Left lobe of liver (tissue), 2 donors: ENCODE data around the gene PDXK. TPM values are rescaled to one million over a fixed set of nuclear protein-coding genes. Genes with fewer than 3 reads are reported as not detected.
A peak's percentile ranks its signal among the peaks of the same experiment; 100 is the strongest.

ENCODE experiments used
- ATAC-seq: fragments of 200-7000 bp; cut with Tn5 transposase; one replicate; pipeline ENCODE4 v1.9.1; 2020; ENCODE audit warnings: mild to moderate bottlenecking, moderate library complexity
- DNase-seq: peaks from one replicate; pipeline ENCODE4 v3.0.0-alpha.2; 2020; ENCODE audit warnings: low spot score
- total RNA-seq: library from RNA; stranded (reverse); gene quantifications from one replicate; pipeline ENCODE4 v1.2.1, GENCODE V29; 2021
- donor health status: DM: no; HTN: no; CAD: no; lungs with moderate emphysema.
- donor health status: DM: no; HTN: yes; CAD: no.

Gene PDXK
- total RNA-seq, 1 donor from 2014 or later, result 61.1 TPM

- ATAC-seq, result no peak
- DNase-seq, result no peak
These were observed 82.3 kb downstream of the PDXK start for GRCh38 chr21:43801006-43801783.

- ATAC-seq (no peak), DNase-seq (no peak)
These were observed 83.9 kb downstream of the PDXK start for GRCh38 chr21:43802713-43803313.

- ATAC-seq (no peak), DNase-seq (no peak)
These were observed 84.8 kb downstream of the PDXK start for GRCh38 chr21:43803558-43804300.

- ATAC-seq, result no peak
- no peak for DNase-seq
These were observed 86.4 kb downstream of the PDXK start for GRCh38 chr21:43805275-43805800.

- no peak for DNase-seq
These were observed 87.2 kb downstream of the PDXK start for GRCh38 chr21:43806017-43806710.

GRCh38 chr21:43808367-43808766 lies 89.4 kb downstream of the PDXK start:
- DNase-seq (no peak), ATAC-seq (no peak)

More at GRCh38 chr21:43806017-43806710, 87.2 kb downstream of the PDXK start:
- no peak for ATAC-seq

GRCh38 chr21:43808832-43809251 lies 89.9 kb downstream of the PDXK start:
- DNase-seq (no peak), ATAC-seq (peak; percentile 11)

GRCh38 chr21:43809346-43809799 lies 90.4 kb downstream of the PDXK start:
- peak; percentile 62 for ATAC-seq
- peak; percentile 83 for DNase-seq

GRCh38 chr21:43809853-43810504 lies 91.0 kb downstream of the PDXK start:
- ATAC-seq, result no peak
- DNase-seq, result no peak

GRCh38 chr21:43810505-43811261 lies 91.8 kb downstream of the PDXK start:
- DNase-seq (peak; percentile 94), ATAC-seq (peak; percentile 85)

- no peak for ATAC-seq
These were observed 92.6 kb downstream of the PDXK start for GRCh38 chr21:43811262-43812105.

More at GRCh38 chr21:43811262-43812105, 92.6 kb downstream of the PDXK start:
- DNase-seq, result no peak

Other genes with a start within 250 kb of the PDXK start
- gene HSF2BP, start 59.6 kb upstream of the PDXK start, total RNA-seq, result 0.20 TPM
- gene RRP1B, start 59.6 kb upstream of the PDXK start, total RNA-seq, result 7.7 TPM
- 25.6 TPM for gene CSTB, start 57.2 kb downstream of the PDXK start, total RNA-seq
- gene RRP1, start 70.4 kb downstream of the PDXK start, total RNA-seq, result 10.3 TPM
- 127 TPM for gene AGPAT3, start 146.1 kb downstream of the PDXK start, total RNA-seq